ENCODE data around the gene NOL3. TPM values are rescaled to one million over a fixed set of nuclear protein-coding genes. Genes with fewer than 3 reads are reported as not detected.

The NOL3 gene
- total RNA-seq, 1 experiment from 2014 or later: 8.5 TPM

- no peak for DNase-seq (ENCODE audit: low spot score)
- ATAC-seq: no peak
- H3K27me3 Mint-ChIP-seq (ENCODE audit: low read depth): peaks cover 29% of the 10 kb centered on the region
- POLR2A ChIA-PET: interaction anchor here (1.2 to 2.1 kb wide), 5 partner anchors 10 to 35 kb away, joined by 3 to 8 read pairs (median 6); partner anchors contain the start of genes B3GNT9 and NOL3
- TF ChIP-seq, protein P1, sequence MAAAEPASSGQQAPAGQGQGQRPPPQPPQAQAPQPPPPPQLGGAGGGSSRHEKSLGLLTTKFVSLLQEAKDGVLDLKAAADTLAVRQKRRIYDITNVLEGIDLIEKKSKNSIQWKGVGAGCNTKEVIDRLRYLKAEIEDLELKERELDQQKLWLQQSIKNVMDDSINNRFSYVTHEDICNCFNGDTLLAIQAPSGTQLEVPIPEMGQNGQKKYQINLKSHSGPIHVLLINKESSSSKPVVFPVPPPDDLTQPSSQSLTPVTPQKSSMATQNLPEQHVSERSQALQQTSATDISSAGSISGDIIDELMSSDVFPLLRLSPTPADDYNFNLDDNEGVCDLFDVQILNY (CRISPR knock-in tag; IDR thresholded peaks at IDR 0.05): no peak
- TF ChIP-seq ETV6 (CRISPR knock-in tag; IDR thresholded peaks at IDR 0.05) (0 out of 2 replicates have a peak, but pooled peaks have one; percentile 25), SP1 (CRISPR knock-in tag; conservative IDR thresholded peaks at IDR 0.05) (no peak), RELA (CRISPR knock-in tag; IDR thresholded peaks at IDR 0.05; ENCODE audit: borderline replicate concordance) (no peak), CREB1 (CRISPR knock-in tag; IDR thresholded peaks at IDR 0.05) (0 out of 2 replicates have a peak, but pooled peaks have one; percentile 4)
- TF ChIP-seq, protein P2, sequence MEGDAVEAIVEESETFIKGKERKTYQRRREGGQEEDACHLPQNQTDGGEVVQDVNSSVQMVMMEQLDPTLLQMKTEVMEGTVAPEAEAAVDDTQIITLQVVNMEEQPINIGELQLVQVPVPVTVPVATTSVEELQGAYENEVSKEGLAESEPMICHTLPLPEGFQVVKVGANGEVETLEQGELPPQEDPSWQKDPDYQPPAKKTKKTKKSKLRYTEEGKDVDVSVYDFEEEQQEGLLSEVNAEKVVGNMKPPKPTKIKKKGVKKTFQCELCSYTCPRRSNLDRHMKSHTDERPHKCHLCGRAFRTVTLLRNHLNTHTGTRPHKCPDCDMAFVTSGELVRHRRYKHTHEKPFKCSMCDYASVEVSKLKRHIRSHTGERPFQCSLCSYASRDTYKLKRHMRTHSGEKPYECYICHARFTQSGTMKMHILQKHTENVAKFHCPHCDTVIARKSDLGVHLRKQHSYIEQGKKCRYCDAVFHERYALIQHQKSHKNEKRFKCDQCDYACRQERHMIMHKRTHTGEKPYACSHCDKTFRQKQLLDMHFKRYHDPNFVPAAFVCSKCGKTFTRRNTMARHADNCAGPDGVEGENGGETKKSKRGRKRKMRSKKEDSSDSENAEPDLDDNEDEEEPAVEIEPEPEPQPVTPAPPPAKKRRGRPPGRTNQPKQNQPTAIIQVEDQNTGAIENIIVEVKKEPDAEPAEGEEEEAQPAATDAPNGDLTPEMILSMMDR (IDR thresholded peaks at IDR 0.05): no peak; the same call in 1 of the 2 replicates
- H3K27ac Mint-ChIP-seq: no peak overlapping the region
- H3K4me3 Mint-ChIP-seq: peak overlapping the region; percentile 82
- H3K4me1 Mint-ChIP-seq: peaks cover 23% of the 10 kb centered on the region
- H3K9me3 Mint-ChIP-seq: no peaks in the 10 kb centered on the region
- CTCF ChIA-PET: interaction anchor here (0.6 to 4.4 kb wide), 30 partner anchors 11 to 355 kb away, joined by 3 to 88 read pairs (median 6); partner anchors contain the start of genes B3GNT9, CES3, ELMO3 and FBXL8
- no peaks in the 10 kb centered on the region for H3K36me3 Mint-ChIP-seq
These were observed 15.4 kb downstream of the NOL3 start for GRCh38 chr16:67185651-67186134.

DNA sequence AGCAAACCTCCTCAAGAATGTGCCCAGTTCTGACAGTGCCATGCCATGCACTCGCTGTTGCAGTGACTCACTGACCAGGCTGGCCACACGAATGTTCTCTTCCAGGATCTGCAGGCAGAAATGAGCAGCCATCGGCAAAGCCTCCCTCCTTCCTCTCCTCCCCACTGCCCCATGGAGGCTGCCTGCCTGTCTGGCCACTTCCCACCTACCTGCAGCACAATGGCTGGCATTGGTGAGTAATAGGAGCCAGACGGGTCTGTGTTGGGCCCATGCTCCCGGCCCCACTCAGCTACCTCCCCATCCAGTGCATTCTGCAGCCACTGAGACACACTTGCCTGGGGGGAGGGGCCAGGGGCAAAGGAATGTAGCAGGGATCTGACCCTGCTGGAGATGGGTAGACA, 16.2 kb downstream of the NOL3 start:
- POLR2A ChIA-PET: interaction anchor here (0.6 to 1.9 kb wide), 2 partner anchors 18 to 258 kb away, joined by 3 to 8 read pairs; no protein-coding TSS in a partner anchor
- H3K27me3 Mint-ChIP-seq (ENCODE audit: low read depth): peaks cover 29% of the 10 kb centered on the region
- H3K4me3 Mint-ChIP-seq: no peak overlapping the region
- CTCF ChIA-PET: interaction anchor here (1.4 to 4.4 kb wide), 5 partner anchors 12 to 233 kb away, joined by 4 to 88 read pairs (median 49); partner anchors contain the start of genes FBXL8, HSF4, NOL3 and TRADD
- H3K27ac Mint-ChIP-seq: no peak overlapping the region
- ATAC-seq (no peak), DNase-seq (ENCODE audit: low spot score) (peak; percentile 41)
- no peaks in the 10 kb centered on the region for H3K9me3 Mint-ChIP-seq
- TF ChIP-seq PREB (CRISPR knock-in tag; IDR thresholded peaks at IDR 0.05; ENCODE audit: borderline replicate concordance) (no peak), RELA (CRISPR knock-in tag; IDR thresholded peaks at IDR 0.05; ENCODE audit: borderline replicate concordance) (no peak), AR (CRISPR knock-in tag; IDR thresholded peaks at IDR 0.05) (no peak), ZNF121 (CRISPR knock-in tag; IDR thresholded peaks at IDR 0.05) (no peak), ZNF423 (CRISPR knock-in tag; IDR thresholded peaks at IDR 0.05) (no peak), TEAD4 (CRISPR knock-in tag; IDR thresholded peaks at IDR 0.05) (no peak), HMGA2 (CRISPR knock-in tag; IDR thresholded peaks at IDR 0.05) (no peak), MXD4 (CRISPR knock-in tag; IDR thresholded peaks at IDR 0.05; ENCODE audit: borderline replicate concordance) (no peak), CREM (CRISPR knock-in tag; IDR thresholded peaks at IDR 0.05) (no peak), GRHL2 (CRISPR knock-in tag; IDR thresholded peaks at IDR 0.05; ENCODE audit: insufficient replicate concordance, severe bottlenecking) (no peak)
- TF ChIP-seq, protein P3, sequence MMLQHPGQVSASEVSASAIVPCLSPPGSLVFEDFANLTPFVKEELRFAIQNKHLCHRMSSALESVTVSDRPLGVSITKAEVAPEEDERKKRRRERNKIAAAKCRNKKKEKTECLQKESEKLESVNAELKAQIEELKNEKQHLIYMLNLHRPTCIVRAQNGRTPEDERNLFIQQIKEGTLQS (CRISPR knock-in tag; conservative IDR thresholded peaks at IDR 0.05): no peak
- TF ChIP-seq, protein P4, sequence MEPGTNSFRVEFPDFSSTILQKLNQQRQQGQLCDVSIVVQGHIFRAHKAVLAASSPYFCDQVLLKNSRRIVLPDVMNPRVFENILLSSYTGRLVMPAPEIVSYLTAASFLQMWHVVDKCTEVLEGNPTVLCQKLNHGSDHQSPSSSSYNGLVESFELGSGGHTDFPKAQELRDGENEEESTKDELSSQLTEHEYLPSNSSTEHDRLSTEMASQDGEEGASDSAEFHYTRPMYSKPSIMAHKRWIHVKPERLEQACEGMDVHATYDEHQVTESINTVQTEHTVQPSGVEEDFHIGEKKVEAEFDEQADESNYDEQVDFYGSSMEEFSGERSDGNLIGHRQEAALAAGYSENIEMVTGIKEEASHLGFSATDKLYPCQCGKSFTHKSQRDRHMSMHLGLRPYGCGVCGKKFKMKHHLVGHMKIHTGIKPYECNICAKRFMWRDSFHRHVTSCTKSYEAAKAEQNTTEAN (CRISPR knock-in tag; IDR thresholded peaks at IDR 0.05): no peak
- TF ChIP-seq, protein P5, sequence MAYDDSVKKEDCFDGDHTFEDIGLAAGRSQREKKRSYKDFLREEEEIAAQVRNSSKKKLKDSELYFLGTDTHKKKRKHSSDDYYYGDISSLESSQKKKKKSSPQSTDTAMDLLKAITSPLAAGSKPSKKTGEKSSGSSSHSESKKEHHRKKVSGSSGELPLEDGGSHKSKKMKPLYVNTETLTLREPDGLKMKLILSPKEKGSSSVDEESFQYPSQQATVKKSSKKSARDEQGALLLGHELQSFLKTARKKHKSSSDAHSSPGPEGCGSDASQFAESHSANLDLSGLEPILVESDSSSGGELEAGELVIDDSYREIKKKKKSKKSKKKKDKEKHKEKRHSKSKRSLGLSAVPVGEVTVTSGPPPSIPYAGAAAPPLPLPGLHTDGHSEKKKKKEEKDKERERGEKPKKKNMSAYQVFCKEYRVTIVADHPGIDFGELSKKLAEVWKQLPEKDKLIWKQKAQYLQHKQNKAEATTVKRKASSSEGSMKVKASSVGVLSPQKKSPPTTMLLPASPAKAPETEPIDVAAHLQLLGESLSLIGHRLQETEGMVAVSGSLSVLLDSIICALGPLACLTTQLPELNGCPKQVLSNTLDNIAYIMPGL (CRISPR knock-in tag; IDR thresholded peaks at IDR 0.05): no peak
- TF ChIP-seq, protein P6, sequence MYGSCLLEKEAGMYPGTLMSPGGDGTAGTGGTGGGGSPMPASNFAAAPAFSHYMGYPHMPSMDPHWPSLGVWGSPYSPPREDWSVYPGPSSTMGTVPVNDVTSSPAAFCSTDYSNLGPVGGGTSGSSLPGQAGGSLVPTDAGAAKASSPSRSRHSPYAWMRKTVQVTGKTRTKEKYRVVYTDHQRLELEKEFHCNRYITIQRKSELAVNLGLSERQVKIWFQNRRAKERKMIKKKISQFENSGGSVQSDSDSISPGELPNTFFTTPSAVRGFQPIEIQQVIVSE (CRISPR knock-in tag; IDR thresholded peaks at IDR 0.05; ENCODE audit: borderline replicate concordance): no peak
- no peaks in the 10 kb centered on the region for H3K36me3 Mint-ChIP-seq
- H3K4me1 Mint-ChIP-seq: peaks cover 27% of the 10 kb centered on the region
